ENCODE measurements around the gene TMEM171.

The TMEM171 gene

DNA sequence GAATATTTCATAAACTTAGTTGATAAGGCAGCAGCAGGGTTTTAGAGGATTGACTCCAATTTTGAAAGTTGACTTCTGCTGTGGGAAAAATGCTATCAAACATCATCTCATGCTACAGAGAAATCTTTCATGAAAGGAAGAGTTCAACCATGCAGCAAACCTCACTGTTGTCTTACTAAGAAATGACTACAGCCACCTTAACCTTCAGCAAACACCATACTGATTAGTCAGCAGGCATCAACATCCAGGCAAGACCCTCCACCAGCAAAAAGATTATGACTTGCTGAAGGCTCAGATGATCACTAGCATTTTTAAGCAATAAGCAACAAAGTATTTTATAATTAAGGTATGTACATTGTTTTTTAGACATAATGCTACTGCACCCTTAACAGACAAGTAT, 60.2 kb downstream of the TMEM171 start:
- Mint-ChIP-seq H3K27me3 (ENCODE audit: low read depth, poor library complexity) (no peaks in the 10 kb centered on the region), H3K4me3 (no peak overlapping the region), H3K36me3 (ENCODE audit: low read depth) (peaks cover 6% of the 10 kb centered on the region), H3K9me3 (peaks cover 12% of the 10 kb centered on the region), H3K4me1 (peaks cover 29% of the 10 kb centered on the region), H3K27ac (no peak overlapping the region)
- DNase-seq, result no peak
- TF ChIP-seq CTCF (IDR thresholded peaks at IDR 0.05), result no peak

Data from nephron progenitor cell (in vitro differentiated cells).